ENCODE data around the gene DCAF17. TPM values are rescaled to one million over a fixed set of nuclear protein-coding genes. Genes with fewer than 3 reads are reported as not detected.

Gene DCAF17, protein sequence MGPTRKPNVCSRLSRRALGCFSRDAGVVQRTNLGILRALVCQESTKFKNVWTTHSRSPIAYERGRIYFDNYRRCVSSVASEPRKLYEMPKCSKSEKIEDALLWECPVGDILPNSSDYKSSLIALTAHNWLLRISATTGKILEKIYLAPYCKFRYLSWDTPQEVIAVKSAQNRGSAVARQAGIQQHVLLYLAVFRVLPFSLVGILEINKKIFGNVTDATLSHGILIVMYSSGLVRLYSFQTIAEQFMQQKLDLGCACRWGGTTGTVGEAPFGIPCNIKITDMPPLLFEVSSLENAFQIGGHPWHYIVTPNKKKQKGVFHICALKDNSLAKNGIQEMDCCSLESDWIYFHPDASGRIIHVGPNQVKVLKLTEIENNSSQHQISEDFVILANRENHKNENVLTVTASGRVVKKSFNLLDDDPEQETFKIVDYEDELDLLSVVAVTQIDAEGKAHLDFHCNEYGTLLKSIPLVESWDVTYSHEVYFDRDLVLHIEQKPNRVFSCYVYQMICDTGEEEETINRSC
- 10 to 100 TPM; 20.0 to 33.8 (median 30.7) TPM for total RNA-seq
- 43.1 TPM for total RNA-seq (2013)

DNA sequence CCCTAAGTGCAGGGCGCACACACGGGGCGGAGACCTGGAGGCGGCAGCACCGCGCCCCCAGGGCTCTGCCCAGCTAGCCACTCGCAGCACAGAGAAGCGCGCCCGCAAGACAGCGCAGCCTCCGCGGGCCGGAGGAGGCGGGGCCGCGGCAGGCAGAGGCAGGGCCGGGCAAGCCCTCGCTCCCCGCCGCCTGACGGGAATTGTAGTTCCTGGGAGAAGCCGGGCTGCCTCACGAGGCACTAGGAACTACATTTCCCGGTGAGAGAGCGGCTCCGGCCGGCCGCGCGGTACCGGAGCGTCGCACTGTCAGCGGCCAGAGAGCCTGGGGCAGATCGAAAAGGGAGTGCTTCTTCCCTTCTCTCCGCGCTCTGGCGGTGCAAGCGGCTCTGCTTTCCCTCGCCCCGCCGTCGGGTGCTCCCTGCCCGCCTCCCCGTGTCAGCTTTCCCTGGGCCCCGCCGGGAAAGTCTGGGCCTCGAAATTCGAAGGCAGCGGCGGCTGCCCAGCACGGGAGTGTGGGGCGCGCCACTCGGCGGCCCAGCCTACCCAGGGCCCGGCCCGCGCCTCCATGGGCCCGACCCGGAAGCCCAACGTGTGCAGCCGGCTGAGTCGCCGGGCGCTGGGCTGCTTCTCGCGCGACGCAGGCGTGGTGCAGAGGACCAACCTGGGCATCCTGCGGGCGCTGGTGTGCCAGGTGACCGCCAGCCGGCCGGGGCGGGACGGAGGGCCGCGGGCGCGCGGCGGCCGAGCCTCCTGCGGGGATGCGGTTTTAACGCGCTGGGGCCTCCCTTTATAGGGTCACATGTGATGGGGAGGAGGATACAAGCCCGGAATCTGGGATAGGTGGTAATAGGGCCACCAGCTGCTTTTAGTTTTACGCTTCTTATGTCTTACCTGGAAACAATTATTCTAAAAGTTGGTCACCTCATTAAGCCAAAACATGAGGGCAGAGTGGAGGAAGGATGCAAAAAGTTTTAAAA, at the start of gene DCAF17:
TSS of gene DCAF17 (plus strand) at position 214 of the 977 bp plus-strand sequence. CDS start at position 566, 352 bp downstream.
- H3K27ac ChIP-seq (ENCODE audit: low read length) = peak within 1 kb of the TSS; percentile 97
- ATAC-seq = peak; percentile 93 to 98 (median 93)
- intact Hi-C loops (cut with micrococcal nuclease) = loop anchor here (2.0 kb wide), 1 partner anchor 506 kb away; the partner anchor contains the start of gene GORASP2
- peaks cover 10% of the 10 kb centered on the region for H3K4me1 ChIP-seq (ENCODE audit: control insufficient read depth, insufficient read depth, low read length)
- peak; percentile 89 to 96 for DNase-seq
- Mint-ChIP-seq H3K27ac (peak within 1 kb of the TSS; percentile 88 to 91), H3K4me1 (peaks cover 27 to 31% of the 10 kb centered on the region in 2 donors), H3K4me3 (peak within 1 kb of the TSS; percentile 94), H3K27me3 (ENCODE audit: low read depth in 2 of 2) (no peaks in the 10 kb centered on the region), H3K36me3 (peaks cover 27% of the 10 kb centered on the region), H3K9me3 (no peaks in the 10 kb centered on the region)
- TF ChIP-seq, protein P1, sequence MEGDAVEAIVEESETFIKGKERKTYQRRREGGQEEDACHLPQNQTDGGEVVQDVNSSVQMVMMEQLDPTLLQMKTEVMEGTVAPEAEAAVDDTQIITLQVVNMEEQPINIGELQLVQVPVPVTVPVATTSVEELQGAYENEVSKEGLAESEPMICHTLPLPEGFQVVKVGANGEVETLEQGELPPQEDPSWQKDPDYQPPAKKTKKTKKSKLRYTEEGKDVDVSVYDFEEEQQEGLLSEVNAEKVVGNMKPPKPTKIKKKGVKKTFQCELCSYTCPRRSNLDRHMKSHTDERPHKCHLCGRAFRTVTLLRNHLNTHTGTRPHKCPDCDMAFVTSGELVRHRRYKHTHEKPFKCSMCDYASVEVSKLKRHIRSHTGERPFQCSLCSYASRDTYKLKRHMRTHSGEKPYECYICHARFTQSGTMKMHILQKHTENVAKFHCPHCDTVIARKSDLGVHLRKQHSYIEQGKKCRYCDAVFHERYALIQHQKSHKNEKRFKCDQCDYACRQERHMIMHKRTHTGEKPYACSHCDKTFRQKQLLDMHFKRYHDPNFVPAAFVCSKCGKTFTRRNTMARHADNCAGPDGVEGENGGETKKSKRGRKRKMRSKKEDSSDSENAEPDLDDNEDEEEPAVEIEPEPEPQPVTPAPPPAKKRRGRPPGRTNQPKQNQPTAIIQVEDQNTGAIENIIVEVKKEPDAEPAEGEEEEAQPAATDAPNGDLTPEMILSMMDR (IDR thresholded peaks at IDR 0.05) = no peak
- WGBS (ENCODE audit: insufficient coverage) = under 1% methylated on average over 91 of the region's 92 CpGs
- H3K36me3 ChIP-seq (ENCODE audit: control insufficient read depth, insufficient read depth, low read length) = peaks cover 24% of the 10 kb centered on the region
- no peaks in the 10 kb centered on the region for H3K27me3 ChIP-seq (ENCODE audit: control insufficient read depth, insufficient read depth, low read length)
- H3K9me3 ChIP-seq (ENCODE audit: control insufficient read depth, insufficient read depth, low read length) = no peaks in the 10 kb centered on the region
- H3K4me3 ChIP-seq (ENCODE audit: low read length) = peak within 1 kb of the TSS; percentile 87

DNA sequence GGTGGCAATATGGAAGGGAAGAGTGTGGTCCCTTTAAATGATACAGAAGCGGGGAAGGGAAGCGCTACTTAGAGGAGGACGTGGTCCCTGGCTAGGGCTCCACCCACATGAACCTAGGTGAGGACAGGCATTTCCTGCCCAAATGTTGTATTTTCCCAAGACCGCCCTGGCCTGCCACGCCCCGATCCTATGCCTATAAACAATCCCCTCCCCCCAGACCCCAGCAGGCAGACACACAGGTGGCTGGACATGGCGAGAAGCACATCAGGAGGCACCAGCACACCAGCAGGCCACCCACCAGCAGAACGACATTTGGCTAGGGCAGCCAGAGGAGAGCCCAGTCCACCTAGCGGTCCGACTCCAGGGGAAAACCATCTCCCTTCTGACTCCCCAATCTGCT, 47.4 kb upstream of the DCAF17 start:
- no peaks in the 10 kb centered on the region for H3K36me3 Mint-ChIP-seq
- no peak for DNase-seq
- no peak overlapping the region for H3K27ac Mint-ChIP-seq

DNA sequence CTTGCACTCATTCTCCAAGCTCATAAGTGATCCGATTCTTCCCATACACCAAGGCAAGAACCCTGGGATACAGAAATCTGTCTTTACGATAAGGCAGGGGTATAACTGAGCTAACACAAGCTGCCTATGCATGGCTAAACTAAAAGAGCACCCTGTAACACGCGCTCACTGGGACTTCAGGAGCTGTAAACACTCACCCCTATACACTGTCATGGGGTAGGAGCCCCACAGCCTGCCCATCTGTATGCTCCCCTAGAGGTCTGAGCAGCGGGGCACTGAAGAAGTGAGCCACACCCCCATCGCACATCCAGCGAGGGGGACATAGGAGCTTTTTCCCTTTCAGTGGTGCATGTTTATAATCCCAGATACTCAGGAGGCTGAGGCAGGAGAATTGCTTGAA, 47.0 kb upstream of the DCAF17 start:
- no peak for DNase-seq
- WGBS (ENCODE audit: insufficient coverage) = 99% methylated on average over 7 of the region's 7 CpGs
- H3K27ac Mint-ChIP-seq = no peak overlapping the region

More for the DNA sequence above, 47.4 kb upstream of the DCAF17 start:
- intact Hi-C loops (cut with micrococcal nuclease) = no loop called here
- Mint-ChIP-seq H3K4me3 (no peak overlapping the region), H3K27me3 (ENCODE audit: low read depth in 2 of 2) (no peaks in the 10 kb centered on the region), H3K4me1 (peaks cover 0 to 16% of the 10 kb centered on the region in 2 donors), H3K9me3 (no peaks in the 10 kb centered on the region)
- TF ChIP-seq, protein P1 (IDR thresholded peaks at IDR 0.05) = no peak
- Histone ChIP-seq H3K4me1 (ENCODE audit: control insufficient read depth, insufficient read depth, low read length) (no peaks in the 10 kb centered on the region), H3K9me3 (ENCODE audit: control insufficient read depth, insufficient read depth, low read length) (no peaks in the 10 kb centered on the region), H3K27me3 (ENCODE audit: control insufficient read depth, insufficient read depth, low read length) (no peaks in the 10 kb centered on the region), H3K4me3 (ENCODE audit: low read length) (no peak overlapping the region), H3K27ac (ENCODE audit: low read length) (no peak overlapping the region), H3K36me3 (ENCODE audit: control insufficient read depth, insufficient read depth, low read length) (no peaks in the 10 kb centered on the region)
- WGBS (ENCODE audit: insufficient coverage) = 90% methylated on average over 10 of the region's 10 CpGs
- no peak for ATAC-seq

More for the DNA sequence above, 47.0 kb upstream of the DCAF17 start:
- H3K4me1 ChIP-seq (ENCODE audit: control insufficient read depth, insufficient read depth, low read length) = no peaks in the 10 kb centered on the region
- no peaks in the 10 kb centered on the region for H3K36me3 Mint-ChIP-seq
- no peak overlapping the region for H3K4me3 ChIP-seq (ENCODE audit: low read length)
- H3K9me3 Mint-ChIP-seq = no peaks in the 10 kb centered on the region
- H3K27me3 Mint-ChIP-seq (ENCODE audit: low read depth in 2 of 2) = no peaks in the 10 kb centered on the region
- H3K4me1 Mint-ChIP-seq = peaks cover 0 to 16% of the 10 kb centered on the region in 2 donors
- no peak for ATAC-seq
- H3K27ac ChIP-seq (ENCODE audit: low read length) = no peak overlapping the region
- H3K4me3 Mint-ChIP-seq = no peak overlapping the region
- intact Hi-C loops (cut with micrococcal nuclease) = no loop called here
- no peaks in the 10 kb centered on the region for H3K9me3 ChIP-seq (ENCODE audit: control insufficient read depth, insufficient read depth, low read length)
- no peaks in the 10 kb centered on the region for H3K27me3 ChIP-seq (ENCODE audit: control insufficient read depth, insufficient read depth, low read length)
- TF ChIP-seq, protein P1 (IDR thresholded peaks at IDR 0.05) = no peak
- no peaks in the 10 kb centered on the region for H3K36me3 ChIP-seq (ENCODE audit: control insufficient read depth, insufficient read depth, low read length)
